ENCODE results near the gene ULK4.

Gene ULK4

DNA sequence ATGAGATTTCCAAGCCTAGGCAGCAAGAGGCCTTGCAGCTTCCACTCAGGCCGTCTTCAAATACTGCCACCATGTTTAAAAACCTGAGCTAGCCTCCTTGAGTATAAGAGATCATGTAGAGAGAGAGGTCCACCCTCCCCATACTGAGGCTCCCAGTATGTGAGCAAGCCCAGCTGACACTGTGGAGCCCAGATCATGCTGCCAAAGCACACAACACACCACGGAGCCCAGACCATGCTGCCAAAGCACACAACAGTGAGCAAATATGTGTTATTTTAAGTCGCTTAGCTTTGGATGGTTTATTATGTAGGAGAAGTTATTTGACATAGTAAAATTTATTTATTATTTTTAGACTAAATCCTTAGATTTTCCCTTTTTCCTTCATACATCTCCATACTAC is 428.9 kb downstream of the ULK4 start:
- no peaks in the 10 kb centered on the region for H3K9me3 ChIP-seq (ENCODE audit: control insufficient read depth in 2 of 2, low read length in 2 of 2)
- H3K27ac ChIP-seq (ENCODE audit: low read length): no peak overlapping the region
- H3K4me3 ChIP-seq (ENCODE audit: low read length in 2 of 2): no peak overlapping the region
- no peaks in the 10 kb centered on the region for H3K36me3 ChIP-seq (ENCODE audit: control insufficient read depth in 2 of 2, insufficient read depth in 2 of 2, low read length in 2 of 2)
- no peaks in the 10 kb centered on the region for H3K27me3 ChIP-seq (ENCODE audit: control insufficient read depth in 1 of 2, insufficient read depth in 2 of 2, low read length in 2 of 2)
- H3K9ac ChIP-seq (ENCODE audit: low read length in 2 of 2): no peak overlapping the region
- H3K4me1 ChIP-seq (ENCODE audit: control insufficient read depth, insufficient read depth, low read length): no peaks in the 10 kb centered on the region

DNA sequence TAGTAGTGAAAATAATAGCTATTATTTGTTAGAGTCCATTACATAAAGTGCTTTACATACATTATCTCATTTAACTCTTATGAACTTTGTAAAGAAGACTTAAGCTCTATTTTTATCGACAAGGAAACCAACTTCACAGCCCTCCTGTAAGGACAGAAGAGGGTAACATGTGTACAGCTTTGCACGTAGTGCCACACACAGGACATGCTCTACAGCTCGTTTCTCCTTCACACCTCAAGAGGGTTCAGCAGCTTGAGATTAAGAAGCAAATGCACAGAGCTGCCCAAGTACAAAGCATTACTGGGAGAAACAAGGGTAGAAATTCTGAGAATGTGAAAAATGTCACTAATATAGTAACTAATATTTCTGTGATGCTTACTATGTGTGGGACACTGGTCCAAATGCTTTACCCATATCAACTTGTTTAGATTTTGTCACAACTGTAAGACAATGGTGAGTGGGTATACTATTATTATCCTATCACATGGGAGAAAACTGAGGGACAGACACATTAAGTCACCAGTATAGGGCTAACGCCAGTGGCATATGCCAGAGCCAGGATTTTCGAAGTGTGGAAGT is 434.8 kb downstream of the ULK4 start:
- no peaks in the 10 kb centered on the region for H3K27me3 ChIP-seq (ENCODE audit: control insufficient read depth in 1 of 2, insufficient read depth in 2 of 2, low read length in 2 of 2)
- no peaks in the 10 kb centered on the region for H3K4me1 ChIP-seq (ENCODE audit: control insufficient read depth, insufficient read depth, low read length)
- H3K9me3 ChIP-seq (ENCODE audit: control insufficient read depth in 2 of 2, low read length in 2 of 2): no peaks in the 10 kb centered on the region
- H3K27ac ChIP-seq (ENCODE audit: low read length): no peak overlapping the region
- no peak overlapping the region for H3K4me3 ChIP-seq (ENCODE audit: low read length in 2 of 2)
- H3K36me3 ChIP-seq (ENCODE audit: control insufficient read depth in 2 of 2, insufficient read depth in 2 of 2, low read length in 2 of 2): no peaks in the 10 kb centered on the region
- no peak overlapping the region for H3K9ac ChIP-seq (ENCODE audit: low read length in 2 of 2)

DNA sequence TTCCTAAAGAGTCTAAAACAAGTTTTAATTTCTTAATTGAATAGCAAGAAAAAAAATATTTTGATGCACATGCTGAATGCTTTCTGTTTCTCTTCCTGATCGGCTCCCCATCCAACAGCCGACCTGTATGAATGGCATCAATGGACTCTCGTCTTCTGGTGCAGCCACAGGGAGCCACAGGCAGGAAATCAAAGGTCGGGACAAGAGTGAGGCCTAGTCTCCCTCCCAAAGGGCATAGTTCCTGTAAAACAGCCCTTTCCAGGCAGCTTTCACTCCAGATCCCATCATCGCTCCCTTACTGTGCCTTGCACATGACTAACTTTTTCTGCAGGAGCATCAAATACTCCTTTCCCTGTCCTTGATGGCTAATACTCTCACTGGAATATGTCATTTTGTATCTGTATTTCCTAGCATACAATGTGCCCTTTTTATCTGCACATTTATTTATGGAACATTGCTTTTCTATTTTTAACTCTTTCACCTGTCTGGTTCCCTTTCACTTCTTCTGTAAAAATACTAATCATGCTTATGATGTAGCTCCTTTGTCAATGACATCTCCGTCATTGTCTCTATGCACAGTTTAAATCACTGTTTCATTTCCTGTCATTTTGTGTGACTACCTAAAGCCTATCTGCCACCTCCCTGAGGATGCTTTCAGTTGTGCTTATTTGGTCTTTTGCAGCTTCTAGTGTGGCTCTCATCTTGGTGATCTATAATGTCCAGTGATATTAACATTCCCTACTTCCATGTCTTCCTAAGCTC is 436.4 kb downstream of the ULK4 start:
- no peaks in the 10 kb centered on the region for H3K4me1 ChIP-seq (ENCODE audit: control insufficient read depth, insufficient read depth, low read length)
- H3K27ac ChIP-seq (ENCODE audit: low read length): no peak overlapping the region
- no peaks in the 10 kb centered on the region for H3K9me3 ChIP-seq (ENCODE audit: control insufficient read depth in 2 of 2, low read length in 2 of 2)
- no peaks in the 10 kb centered on the region for H3K27me3 ChIP-seq (ENCODE audit: control insufficient read depth in 1 of 2, insufficient read depth in 2 of 2, low read length in 2 of 2)
- no peak overlapping the region for H3K4me3 ChIP-seq (ENCODE audit: low read length in 2 of 2)
- H3K9ac ChIP-seq (ENCODE audit: low read length in 2 of 2): no peak overlapping the region
- H3K36me3 ChIP-seq (ENCODE audit: control insufficient read depth in 2 of 2, insufficient read depth in 2 of 2, low read length in 2 of 2): no peaks in the 10 kb centered on the region

DNA sequence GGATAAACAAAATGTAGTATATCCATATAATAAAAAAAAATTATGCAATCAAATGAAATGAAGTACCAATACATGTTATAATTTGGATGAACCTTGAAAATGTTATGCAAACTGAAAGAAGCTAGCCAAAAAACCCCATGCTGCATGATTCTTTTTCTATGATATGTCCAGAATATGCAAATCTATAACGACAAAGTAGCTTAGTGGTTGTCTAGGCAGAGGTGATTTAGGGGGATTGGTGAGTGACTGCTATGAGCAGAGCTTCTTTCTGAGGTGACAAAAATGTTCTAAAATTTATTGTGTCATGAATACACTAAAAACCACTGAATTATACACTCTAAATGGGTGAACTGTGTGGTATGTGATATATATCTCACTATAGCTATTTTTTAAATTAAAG is 438.0 kb downstream of the ULK4 start:
- Histone ChIP-seq H3K4me1 (ENCODE audit: control insufficient read depth, insufficient read depth, low read length) (no peaks in the 10 kb centered on the region), H3K27me3 (ENCODE audit: control insufficient read depth in 1 of 2, insufficient read depth in 2 of 2, low read length in 2 of 2) (no peaks in the 10 kb centered on the region), H3K4me3 (ENCODE audit: low read length in 2 of 2) (no peak overlapping the region), H3K9me3 (ENCODE audit: control insufficient read depth in 2 of 2, low read length in 2 of 2) (no peaks in the 10 kb centered on the region), H3K9ac (ENCODE audit: low read length in 2 of 2) (no peak overlapping the region), H3K27ac (ENCODE audit: low read length) (no peak overlapping the region), H3K36me3 (ENCODE audit: control insufficient read depth in 2 of 2, insufficient read depth in 2 of 2, low read length in 2 of 2) (no peaks in the 10 kb centered on the region)

DNA sequence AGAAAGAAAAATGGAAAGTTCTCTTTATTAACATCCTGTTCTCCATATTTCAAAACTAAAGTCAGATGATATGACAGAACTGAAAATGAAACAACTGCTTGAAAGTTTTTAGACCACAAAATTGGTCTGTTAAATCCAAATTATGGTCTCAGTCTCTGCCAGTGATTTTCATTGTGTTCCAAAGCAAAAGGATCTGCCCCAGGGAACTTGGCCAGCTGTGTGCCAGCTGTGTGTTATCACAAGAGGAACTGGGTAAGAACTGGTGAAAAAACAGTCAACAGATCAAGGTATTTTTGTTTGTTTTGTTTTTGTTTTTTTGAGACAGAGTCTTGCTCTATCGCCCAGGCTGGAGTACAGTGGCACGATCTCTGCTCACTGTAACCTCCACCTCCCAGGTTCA is 439.3 kb downstream of the ULK4 start:
- Histone ChIP-seq H3K4me3 (ENCODE audit: low read length in 2 of 2) (no peak overlapping the region), H3K27ac (ENCODE audit: low read length) (no peak overlapping the region), H3K9ac (ENCODE audit: low read length in 2 of 2) (no peak overlapping the region), H3K9me3 (ENCODE audit: control insufficient read depth in 2 of 2, low read length in 2 of 2) (no peaks in the 10 kb centered on the region), H3K27me3 (ENCODE audit: control insufficient read depth in 1 of 2, insufficient read depth in 2 of 2, low read length in 2 of 2) (no peaks in the 10 kb centered on the region), H3K4me1 (ENCODE audit: control insufficient read depth, insufficient read depth, low read length) (no peaks in the 10 kb centered on the region), H3K36me3 (ENCODE audit: control insufficient read depth in 2 of 2, insufficient read depth in 2 of 2, low read length in 2 of 2) (no peaks in the 10 kb centered on the region)

DNA sequence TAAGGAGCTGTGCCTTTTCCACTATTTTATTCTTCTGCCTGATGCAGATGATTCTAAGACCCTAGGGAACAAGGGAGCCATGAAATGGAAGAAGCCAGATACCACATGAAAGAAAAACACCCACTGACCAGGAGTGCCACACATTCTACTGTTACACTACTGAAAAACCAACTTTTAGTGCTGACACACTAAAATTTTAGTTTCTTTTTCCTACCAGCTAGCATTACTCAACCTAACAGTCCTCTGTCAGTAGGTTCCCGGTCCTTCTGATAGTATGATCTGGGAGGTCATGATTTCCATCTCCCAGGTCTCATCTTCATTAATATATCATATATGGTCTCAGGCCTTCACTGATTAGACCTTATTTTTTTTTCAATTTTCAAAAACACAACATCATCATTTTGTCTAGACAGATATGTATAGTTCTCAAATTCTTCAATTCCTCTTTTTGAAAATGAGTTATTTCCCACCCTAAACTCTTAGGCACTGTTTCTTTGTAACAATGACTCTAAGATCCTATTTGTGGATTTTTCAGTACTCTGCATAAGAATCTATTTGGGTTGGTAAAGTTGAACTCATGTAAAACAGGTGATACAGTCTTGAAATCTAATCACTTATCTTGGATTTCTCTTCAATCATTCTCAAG is 440.8 kb downstream of the ULK4 start:
- Histone ChIP-seq H3K27ac (ENCODE audit: low read length) (no peak overlapping the region), H3K4me3 (ENCODE audit: low read length in 2 of 2) (no peak overlapping the region), H3K36me3 (ENCODE audit: control insufficient read depth in 2 of 2, insufficient read depth in 2 of 2, low read length in 2 of 2) (no peaks in the 10 kb centered on the region), H3K9me3 (ENCODE audit: control insufficient read depth in 2 of 2, low read length in 2 of 2) (no peaks in the 10 kb centered on the region), H3K4me1 (ENCODE audit: control insufficient read depth, insufficient read depth, low read length) (no peaks in the 10 kb centered on the region), H3K9ac (ENCODE audit: low read length in 2 of 2) (no peak overlapping the region), H3K27me3 (ENCODE audit: control insufficient read depth in 1 of 2, insufficient read depth in 2 of 2, low read length in 2 of 2) (no peaks in the 10 kb centered on the region)

DNA sequence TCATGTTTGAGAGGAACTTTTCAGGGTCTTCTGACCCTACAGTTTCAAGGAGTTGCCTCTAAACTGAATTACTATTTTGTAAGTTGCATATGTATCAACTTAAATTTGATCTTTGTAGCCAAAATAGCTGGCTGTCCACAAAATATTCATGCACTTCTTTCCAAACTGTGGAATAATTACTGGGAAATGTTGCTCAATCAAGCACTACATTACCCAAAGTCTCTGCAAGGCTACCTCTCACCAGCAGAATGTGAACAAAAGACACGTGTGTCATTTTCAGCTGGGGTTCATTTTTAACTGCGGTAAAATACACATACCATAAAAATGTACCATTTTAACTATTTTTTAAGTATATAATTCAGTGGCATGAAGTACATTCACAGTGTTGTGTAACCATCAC is 442.2 kb downstream of the ULK4 start:
- Histone ChIP-seq H3K9ac (ENCODE audit: low read length in 2 of 2) (no peak overlapping the region), H3K27ac (ENCODE audit: low read length) (no peak overlapping the region), H3K27me3 (ENCODE audit: control insufficient read depth in 1 of 2, insufficient read depth in 2 of 2, low read length in 2 of 2) (no peaks in the 10 kb centered on the region), H3K36me3 (ENCODE audit: control insufficient read depth in 2 of 2, insufficient read depth in 2 of 2, low read length in 2 of 2) (no peaks in the 10 kb centered on the region), H3K9me3 (ENCODE audit: control insufficient read depth in 2 of 2, low read length in 2 of 2) (no peaks in the 10 kb centered on the region), H3K4me1 (ENCODE audit: control insufficient read depth, insufficient read depth, low read length) (no peaks in the 10 kb centered on the region), H3K4me3 (ENCODE audit: low read length in 2 of 2) (no peak overlapping the region)

DNA sequence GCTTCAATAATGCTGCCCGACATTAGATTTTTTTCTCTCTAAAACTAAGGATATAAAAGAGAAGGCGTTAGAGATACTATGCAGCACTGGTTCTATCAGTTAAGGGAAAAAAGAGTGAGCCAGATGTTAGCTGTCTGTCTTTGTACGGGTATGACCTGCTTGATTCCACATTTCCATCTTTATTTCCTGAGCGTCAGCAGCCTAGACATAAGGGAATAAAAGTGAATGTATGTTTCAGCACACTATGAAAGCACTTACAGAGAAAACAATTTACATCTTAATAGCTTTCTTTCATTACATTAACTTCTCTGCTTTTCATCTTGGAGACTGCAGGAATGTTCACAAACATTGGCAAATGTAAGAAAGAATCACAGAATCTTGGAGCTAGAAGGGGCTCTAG is 443.3 kb downstream of the ULK4 start:
- H3K4me1 ChIP-seq (ENCODE audit: control insufficient read depth, insufficient read depth, low read length): no peaks in the 10 kb centered on the region
- H3K27me3 ChIP-seq (ENCODE audit: control insufficient read depth in 1 of 2, insufficient read depth in 2 of 2, low read length in 2 of 2): no peaks in the 10 kb centered on the region
- no peak overlapping the region for H3K27ac ChIP-seq (ENCODE audit: low read length)

DNA sequence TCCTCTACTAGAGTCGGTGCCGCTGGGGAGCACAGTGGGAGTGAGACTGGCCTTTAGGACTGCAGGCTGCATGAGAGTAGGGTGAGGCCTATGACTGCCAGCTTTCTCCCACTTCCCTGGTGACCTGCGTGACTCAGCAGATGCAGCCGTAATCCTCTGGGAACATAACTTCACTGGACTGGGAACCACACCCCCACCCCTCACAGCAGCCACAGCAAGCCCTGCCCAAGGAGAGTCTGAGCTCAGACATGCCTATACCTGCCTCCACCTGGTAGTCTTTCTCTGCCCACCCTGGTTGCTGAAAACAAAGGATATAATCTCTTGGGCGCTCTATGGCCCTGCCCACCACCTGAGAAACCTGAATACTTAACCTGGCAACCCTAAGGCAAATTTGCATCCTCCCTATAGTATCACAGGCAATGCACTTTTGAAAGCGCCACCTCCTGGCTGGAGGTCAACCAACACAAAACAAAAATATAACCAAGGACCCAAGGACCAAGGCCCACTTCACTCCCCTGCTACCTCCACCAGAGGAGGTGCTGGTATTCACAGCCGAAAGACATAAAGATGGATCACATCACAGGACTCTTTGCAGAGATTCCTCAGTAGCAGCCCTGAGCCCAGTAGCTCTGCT is 453.7 kb downstream of the ULK4 start:
- H3K9me3 ChIP-seq (ENCODE audit: control insufficient read depth in 2 of 2, low read length in 2 of 2): no peaks in the 10 kb centered on the region
- no peak overlapping the region for H3K4me3 ChIP-seq (ENCODE audit: low read length in 2 of 2)
- H3K36me3 ChIP-seq (ENCODE audit: control insufficient read depth in 2 of 2, insufficient read depth in 2 of 2, low read length in 2 of 2): no peaks in the 10 kb centered on the region
- H3K27me3 ChIP-seq (ENCODE audit: control insufficient read depth in 1 of 2, insufficient read depth in 2 of 2, low read length in 2 of 2): no peaks in the 10 kb centered on the region
- H3K9ac ChIP-seq (ENCODE audit: low read length in 2 of 2): no peak overlapping the region
- no peaks in the 10 kb centered on the region for H3K4me1 ChIP-seq (ENCODE audit: control insufficient read depth, insufficient read depth, low read length)
- H3K27ac ChIP-seq (ENCODE audit: low read length): no peak overlapping the region

More for the DNA sequence above, 443.3 kb downstream of the ULK4 start:
- Histone ChIP-seq H3K9me3 (ENCODE audit: control insufficient read depth in 2 of 2, low read length in 2 of 2) (no peaks in the 10 kb centered on the region), H3K36me3 (ENCODE audit: control insufficient read depth in 2 of 2, insufficient read depth in 2 of 2, low read length in 2 of 2) (no peaks in the 10 kb centered on the region), H3K4me3 (ENCODE audit: low read length in 2 of 2) (no peak overlapping the region), H3K9ac (ENCODE audit: low read length in 2 of 2) (no peak overlapping the region)

DNA sequence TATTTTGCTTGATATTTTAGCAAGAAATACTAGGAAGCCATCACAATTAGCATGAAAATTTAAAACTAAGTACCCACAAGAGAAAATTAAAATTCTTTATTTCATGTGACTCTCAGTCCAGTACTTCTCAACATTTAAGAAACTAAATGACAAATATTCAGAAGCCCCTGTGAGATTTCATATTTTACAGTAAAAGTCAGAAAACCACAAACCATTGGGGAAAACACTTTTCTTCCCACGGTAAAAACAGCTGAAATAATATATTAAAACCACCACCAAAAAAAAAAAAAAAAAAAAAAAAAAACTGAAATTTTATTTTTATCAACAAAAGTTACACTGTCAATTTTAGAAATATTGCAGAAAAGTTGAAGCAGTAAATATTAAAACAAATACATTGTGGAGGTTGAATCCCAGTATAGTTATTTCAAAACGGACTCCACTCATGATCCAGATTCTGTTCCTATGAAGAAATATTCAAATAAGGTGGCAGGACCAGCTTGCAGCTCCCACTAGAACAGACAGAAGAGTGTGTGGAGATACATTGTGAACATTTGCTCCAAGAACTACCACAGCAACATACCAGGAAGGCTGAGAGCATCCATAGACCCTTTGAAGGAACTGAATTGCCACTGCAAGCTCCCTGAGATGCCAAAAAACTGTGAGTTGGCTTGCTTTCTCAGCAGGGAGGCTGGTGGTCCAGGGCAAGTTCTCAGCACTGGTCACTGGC is 454.4 kb downstream of the ULK4 start:
- H3K27me3 ChIP-seq (ENCODE audit: control insufficient read depth in 1 of 2, insufficient read depth in 2 of 2, low read length in 2 of 2): no peaks in the 10 kb centered on the region
- no peaks in the 10 kb centered on the region for H3K4me1 ChIP-seq (ENCODE audit: control insufficient read depth, insufficient read depth, low read length)
- H3K36me3 ChIP-seq (ENCODE audit: control insufficient read depth in 2 of 2, insufficient read depth in 2 of 2, low read length in 2 of 2): no peaks in the 10 kb centered on the region
- no peak overlapping the region for H3K27ac ChIP-seq (ENCODE audit: low read length)
- no peak overlapping the region for H3K4me3 ChIP-seq (ENCODE audit: low read length in 2 of 2)
- H3K9ac ChIP-seq (ENCODE audit: low read length in 2 of 2): no peak overlapping the region
- H3K9me3 ChIP-seq (ENCODE audit: control insufficient read depth in 2 of 2, low read length in 2 of 2): no peaks in the 10 kb centered on the region

Measured in stomach smooth muscle (tissue), 2 donors.